Occipital lobe (tissue), 1 donor: ENCODE results near the gene CRTC1. TPM values are rescaled to one million over a fixed set of nuclear protein-coding genes. Genes with fewer than 3 reads are reported as not detected.

ENCODE experiments used
- total RNA-seq: library from RNA; depleted of rRNA; stranded (reverse); fragments of >200 nt; gene quantifications from one replicate; pipeline ENCODE4 v1.2.3, GENCODE V29; 2014

Gene CRTC1
- total RNA-seq, 1 donor from 2014 or later = 6.6 TPM

Other genes starting within 250 kb of the CRTC1 start
- gene ISYNA1, start 245.5 kb upstream of the CRTC1 start, total RNA-seq = 95.1 TPM
- gene ELL, start 161.6 kb upstream of the CRTC1 start, total RNA-seq = 6.6 TPM
- 118 TPM for gene FKBP8, start 140.1 kb upstream of the CRTC1 start, total RNA-seq
- gene KXD1, start 125.8 kb upstream of the CRTC1 start, total RNA-seq = 16.4 TPM
- 530 TPM for gene UBA52, start 111.8 kb upstream of the CRTC1 start, total RNA-seq
- 20.0 TPM for gene REX1BD, start 94.9 kb upstream of the CRTC1 start, total RNA-seq
- gene CRLF1, start 76.9 kb upstream of the CRTC1 start, total RNA-seq = 0.94 TPM
- gene TMEM59L, start 70.8 kb upstream of the CRTC1 start, total RNA-seq = 34.5 TPM
- 7.0 TPM for gene KLHL26, start 46.7 kb upstream of the CRTC1 start, total RNA-seq
- gene COMP, start 107.6 kb downstream of the CRTC1 start, total RNA-seq = not detected
- 28.9 TPM for gene UPF1, start 148.3 kb downstream of the CRTC1 start, total RNA-seq
- 23.4 TPM for gene CERS1, start 212.5 kb downstream of the CRTC1 start, total RNA-seq
- gene COPE, start 235.7 kb downstream of the CRTC1 start, total RNA-seq = 78.3 TPM
- 45.7 TPM for gene DDX49, start 236.0 kb downstream of the CRTC1 start, total RNA-seq